Caki2 (cell line): ENCODE results near the gene TTC32. TPM values are rescaled to one million over a fixed set of nuclear protein-coding genes. Genes with fewer than 3 reads are reported as not detected.
"Not testable (repeated sequence)": the region's sequence is repeated elsewhere in the genome, so short reads cannot be mapped to it uniquely, and the experiment has no call there.

Experiments
- DNase-seq: peaks from one replicate; pipeline ENCODE4 v3.0.0-alpha.2; 2015; ENCODE audit warnings: low read depth
- in situ Hi-C: cut with HindIII; loops from 2 replicates; pipeline ENCODE4 v1.10.0; 2016; ENCODE audit warnings: low sequenced_read_pairs, low pct_unique_long_range_greater_than_20kb, mixed read lengths
- total RNA-seq: library from RNA; depleted of rRNA; stranded (reverse); fragments of >200 nt; shearing (Covaris generic); gene quantifications from 2 replicates; pipeline ENCODE4 v1.2.3, GENCODE V29; 2014; ENCODE audit warnings: low replicate concordance

The TTC32 gene
- total RNA-seq, 1 experiment from 2014 or later = 4.8 TPM

GRCh38 chr2:19902216-19902740 lies 495 bp upstream of the TTC32 start:
- in situ Hi-C loops = no loop called here
- no peak for DNase-seq

GRCh38 chr2:19900931-19901441 lies 797 bp downstream of the TTC32 start:
- DNase-seq = peak; percentile 44
- in situ Hi-C loops = no loop called here

DNA sequence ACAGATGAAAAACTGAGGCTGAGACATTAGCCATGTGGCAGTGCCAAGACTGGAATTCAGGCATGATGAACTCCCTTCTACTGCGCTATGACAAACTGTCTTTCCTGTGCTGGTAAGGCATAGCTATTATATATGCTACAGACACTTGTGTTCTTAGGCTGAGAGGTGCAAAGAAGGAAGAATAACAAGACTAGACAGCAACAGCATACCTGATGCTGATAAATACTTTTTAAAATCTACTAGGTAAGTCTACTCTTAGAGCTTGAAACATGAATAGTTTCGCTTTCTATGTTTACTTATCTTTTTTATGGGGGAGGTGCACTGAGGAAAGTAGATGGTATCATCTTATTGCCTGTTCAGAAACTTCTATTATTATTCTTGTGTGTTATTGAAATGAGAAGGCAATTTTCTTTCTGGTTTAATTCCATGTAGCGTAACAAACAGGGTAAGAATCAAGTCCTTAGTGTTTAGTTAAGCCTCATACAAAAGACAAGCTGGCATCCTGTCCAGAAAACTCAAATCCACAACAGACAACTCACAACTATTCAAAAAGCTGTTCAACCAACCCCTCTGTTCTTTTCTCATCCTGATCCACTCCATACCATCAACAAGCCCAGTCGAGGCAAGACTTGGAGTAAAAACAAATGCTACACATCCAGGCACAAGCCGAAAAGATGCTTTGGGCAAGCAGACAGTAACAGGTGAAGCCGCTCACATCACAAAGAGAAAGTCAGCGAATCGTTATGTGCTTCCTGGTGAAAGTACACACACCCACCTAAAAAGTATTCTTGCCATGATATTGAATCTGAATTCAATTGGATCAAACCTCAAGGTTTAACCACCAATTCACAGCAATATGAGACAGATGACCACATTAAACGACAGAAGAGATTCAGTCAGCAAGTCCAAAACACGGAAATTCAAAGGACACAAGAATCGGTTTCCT lies 1.5 kb downstream of the TTC32 start:
- in situ Hi-C loops = loop anchor here (25.0 kb wide), 1 partner anchor 1363 kb away; no protein-coding TSS in a partner anchor
- DNase-seq = peak; percentile 46

DNA sequence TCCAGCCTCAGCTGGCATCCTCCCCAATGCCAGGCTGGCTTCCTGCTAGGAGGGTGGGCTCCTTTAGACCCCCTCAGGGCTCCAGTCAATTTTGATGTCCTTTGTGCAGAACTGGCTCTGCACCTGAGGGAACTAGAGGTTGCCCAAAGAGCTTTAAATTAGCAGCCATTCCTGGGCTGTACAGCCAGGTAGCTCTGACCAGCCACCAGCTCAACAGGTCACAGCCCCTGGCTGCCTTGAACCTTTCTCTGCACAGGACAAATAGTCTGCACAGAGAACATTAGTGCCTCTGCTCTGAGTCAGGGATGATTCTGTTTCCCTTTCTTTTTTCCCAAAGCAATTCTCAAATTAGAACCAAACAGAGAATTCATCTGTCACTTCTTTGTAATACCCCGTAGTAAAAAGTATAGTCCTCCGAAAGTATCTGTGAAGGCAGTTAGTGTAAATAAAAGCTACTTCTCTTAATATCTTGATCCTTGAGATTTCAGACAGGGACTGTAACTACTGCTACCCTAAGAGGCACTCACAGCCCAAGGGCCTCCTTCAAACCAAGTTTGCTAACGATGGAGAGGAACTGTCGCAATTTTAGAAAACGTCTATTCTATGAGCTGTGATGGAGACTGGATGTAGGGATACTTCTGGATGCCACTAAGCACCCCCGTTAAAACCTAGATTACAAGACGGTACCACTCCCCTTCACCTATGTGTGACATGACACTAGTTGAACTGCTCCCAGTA lies 3.0 kb downstream of the TTC32 start:
- in situ Hi-C loops = loop anchor here (25.0 kb wide), 1 partner anchor 1361 kb away; no protein-coding TSS in a partner anchor
- DNase-seq = no peak

DNA sequence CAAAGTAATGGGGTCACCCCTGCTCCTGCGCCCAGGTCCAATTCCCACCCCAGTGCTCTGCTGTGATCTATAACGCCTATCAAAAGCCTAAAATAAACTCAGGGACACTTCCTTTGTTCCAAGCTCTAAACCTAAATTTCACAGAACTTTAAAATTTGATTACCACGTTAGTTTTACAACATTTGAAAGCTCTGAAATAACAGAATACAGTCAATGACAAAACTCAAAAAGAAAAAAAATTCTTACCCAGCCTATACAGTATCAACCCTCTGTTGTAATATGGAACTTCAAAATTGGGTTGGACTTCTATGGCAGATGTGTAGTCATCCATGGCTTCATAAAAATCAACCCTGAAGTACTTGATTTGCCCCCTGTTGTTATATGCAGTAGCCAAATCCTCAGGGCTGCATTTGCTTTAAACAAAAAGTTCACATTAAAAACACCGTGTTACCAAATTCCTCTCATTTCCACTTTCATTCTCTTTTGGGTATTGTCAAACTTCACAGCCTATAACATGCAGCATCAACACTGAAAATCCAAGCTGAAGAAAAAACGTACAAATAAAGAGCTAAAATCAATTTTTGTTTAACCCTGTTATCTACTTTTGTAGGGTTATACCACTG lies 4.0 kb downstream of the TTC32 start:
- in situ Hi-C loops = loop anchor here (25.0 kb wide), 1 partner anchor 1360 kb away; no protein-coding TSS in a partner anchor
- no peak for DNase-seq

GRCh38 chr2:19895535-19895934 lies 6.2 kb downstream of the TTC32 start:
- in situ Hi-C loops = loop anchor here (25.0 kb wide), 1 partner anchor 1358 kb away; no protein-coding TSS in a partner anchor
- DNase-seq = no peak

DNA sequence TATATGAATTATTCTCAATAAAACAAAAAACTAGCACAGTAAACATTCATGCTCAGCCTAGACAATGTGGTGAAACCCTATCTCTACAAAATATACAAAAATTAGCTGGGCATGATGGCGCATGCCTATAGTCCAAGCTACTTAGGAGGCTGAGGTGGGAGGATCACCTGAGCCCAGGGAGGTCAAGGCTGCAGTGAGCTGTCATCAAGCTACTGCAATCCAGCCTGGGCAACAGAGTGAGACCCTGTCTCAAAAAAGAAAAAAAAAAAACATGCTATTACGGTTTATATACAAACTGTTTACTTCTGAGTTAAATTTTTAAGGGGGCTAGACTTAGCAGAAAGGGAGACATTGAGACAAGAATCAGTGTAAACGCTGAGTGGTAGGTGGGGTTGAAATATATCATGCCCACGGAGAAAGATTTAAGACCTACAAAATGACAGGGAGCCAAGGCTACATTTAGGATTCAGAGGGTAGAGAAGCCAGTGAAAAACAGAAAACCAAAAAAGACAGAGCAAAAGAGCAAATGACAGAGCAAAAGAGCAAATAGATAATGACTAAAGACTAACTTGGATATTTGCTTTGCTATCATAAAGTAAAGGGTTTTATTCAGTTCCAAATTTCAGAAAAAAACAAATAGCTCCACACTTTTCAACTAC lies 7.5 kb downstream of the TTC32 start:
- no peak for DNase-seq
- in situ Hi-C loops = loop anchor here (25.0 kb wide), 1 partner anchor 1357 kb away; no protein-coding TSS in a partner anchor

GRCh38 chr2:19893520-19894133 lies 8.2 kb downstream of the TTC32 start:
- in situ Hi-C loops = loop anchor here (25.0 kb wide), 1 partner anchor 1356 kb away; no protein-coding TSS in a partner anchor
- DNase-seq = no peak

DNA sequence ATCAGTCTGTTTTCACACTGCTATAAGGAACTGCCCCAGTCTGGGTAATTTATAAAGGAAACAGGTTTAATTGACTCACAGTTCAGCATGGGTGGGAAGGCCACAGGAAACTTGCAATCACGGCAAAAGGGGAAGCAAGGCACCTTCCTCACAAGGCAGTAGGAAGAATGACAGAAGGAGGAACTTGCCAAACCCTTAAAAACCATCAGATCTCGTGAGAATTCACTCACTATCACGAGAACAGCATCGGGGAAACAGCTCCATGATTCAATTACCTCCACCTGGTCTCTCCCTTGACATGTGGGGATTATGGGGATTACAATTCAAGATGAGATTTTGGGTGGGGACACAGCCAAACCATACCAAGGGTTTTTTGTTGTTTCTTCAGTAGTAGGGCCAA lies 9.8 kb downstream of the TTC32 start:
- in situ Hi-C loops = loop anchor here (25.0 kb wide), 1 partner anchor 1355 kb away; no protein-coding TSS in a partner anchor
- not testable (repeated sequence) for DNase-seq

DNA sequence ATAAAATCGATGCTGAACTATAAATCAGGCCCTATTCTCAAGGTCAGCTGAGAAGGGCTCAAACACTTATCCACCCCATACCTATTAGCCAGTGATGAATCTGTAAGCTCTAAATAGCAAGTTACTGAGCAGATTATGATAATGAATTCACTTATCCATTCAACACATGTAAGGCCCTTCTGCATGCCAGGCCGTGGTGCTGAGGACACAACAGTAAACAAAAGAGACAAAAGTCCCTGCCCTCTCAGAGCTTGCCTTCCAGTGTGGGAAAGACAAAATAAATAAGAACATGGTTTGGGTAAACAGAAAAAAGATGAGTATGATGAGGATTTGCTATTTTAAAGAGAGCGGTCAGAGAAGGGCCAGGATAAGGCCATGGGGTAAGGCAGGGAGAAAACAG lies 11.7 kb downstream of the TTC32 start:
- in situ Hi-C loops = loop anchor here (25.0 kb wide), 1 partner anchor 1353 kb away; no protein-coding TSS in a partner anchor
- DNase-seq = no peak

GRCh38 chr2:19888831-19889230 lies 13.0 kb downstream of the TTC32 start:
- DNase-seq = no peak
- in situ Hi-C loops = loop anchor here (25.0 kb wide), 1 partner anchor 1352 kb away; no protein-coding TSS in a partner anchor

DNA sequence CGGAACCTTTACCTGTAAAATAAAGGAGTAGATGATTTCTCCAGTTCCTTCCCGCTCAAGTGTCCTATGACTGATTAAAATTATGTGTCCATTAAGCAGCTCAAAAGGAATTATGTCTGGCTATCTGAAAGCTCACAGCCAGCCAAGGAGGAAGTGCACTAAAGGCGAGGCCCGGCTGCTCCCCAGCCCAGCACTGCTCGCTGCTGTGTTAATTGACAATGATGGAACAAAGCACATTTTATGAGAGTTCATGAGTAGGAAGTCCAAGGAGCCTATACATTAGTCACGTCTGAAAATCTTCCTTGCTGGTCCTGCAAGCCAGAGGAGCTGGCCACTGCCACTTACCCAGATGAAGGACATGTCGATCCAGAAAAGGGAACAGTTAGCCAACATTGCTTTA lies 14.3 kb downstream of the TTC32 start:
- no peak for DNase-seq
- in situ Hi-C loops = loop anchor here (25.0 kb wide), 1 partner anchor 1350 kb away; no protein-coding TSS in a partner anchor

DNA sequence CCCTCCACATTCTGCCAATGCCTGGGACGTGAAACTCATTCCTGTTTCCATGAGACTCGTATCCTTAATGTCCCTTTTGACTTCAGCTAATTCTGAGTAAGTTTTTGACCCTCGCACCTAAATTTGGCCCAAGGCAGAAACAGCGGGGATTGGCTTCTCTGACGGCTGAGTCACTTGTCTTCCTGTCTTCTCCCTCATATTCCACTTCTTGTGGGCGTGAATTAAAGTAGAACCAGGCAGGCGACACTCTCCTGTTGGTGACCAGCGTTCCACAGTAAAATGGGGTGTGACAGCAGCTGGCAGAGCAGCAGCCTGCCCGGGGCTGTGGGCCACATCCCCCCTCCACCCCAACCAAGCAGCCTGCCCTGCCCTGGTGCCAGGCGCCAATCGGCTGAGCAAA lies 15.5 kb downstream of the TTC32 start:
- in situ Hi-C loops = loop anchor here (25.0 kb wide), 1 partner anchor 1349 kb away; no protein-coding TSS in a partner anchor
- DNase-seq = no peak

GRCh38 chr2:19885791-19886190 lies 16.0 kb downstream of the TTC32 start:
- in situ Hi-C loops = loop anchor here (25.0 kb wide), 1 partner anchor 1348 kb away; no protein-coding TSS in a partner anchor
- DNase-seq = no peak

GRCh38 chr2:19883971-19884720 lies 17.6 kb downstream of the TTC32 start:
- in situ Hi-C loops = loop anchor here (25.0 kb wide), 1 partner anchor 1347 kb away; no protein-coding TSS in a partner anchor
- no peak for DNase-seq

- in situ Hi-C loops = loop anchor here (25.0 kb wide), 1 partner anchor 1346 kb away; no protein-coding TSS in a partner anchor
- no peak for DNase-seq
Observed at GRCh38 chr2:19883486-19883885, 18.3 kb downstream of the TTC32 start.
